ENCODE measurements around the gene ZNF638. TPM values are rescaled to one million over a fixed set of nuclear protein-coding genes. Genes with fewer than 3 reads are reported as not detected.
A peak's percentile ranks its signal among the peaks of the same experiment; 100 is the strongest.

ZNF638 gene
- total and polyA plus RNA-seq, 9 of the 15 experiments (the other 6 are each of a cell fraction or from before 2014, with no cell fraction given) = 53.3 to 165 (median 98.8) TPM

GRCh38 chr2:71299507-71299906, 32.1 kb upstream of the ZNF638 start:
- 0% methylated on average over 2 of the region's 2 CpGs for WGBS (ENCODE audit: insufficient coverage, low coverage, missing lambda C conversion rate)
- TF ChIP-seq ZEB2 (IDR thresholded peaks at IDR 0.05) (no peak), NONO (IDR thresholded peaks at IDR 0.05; ENCODE audit: low read depth in 2 of 2, low read length in 1 of 2) (no peak), STAG1 (CRISPR knock-in tag; IDR thresholded peaks at IDR 0.05; ENCODE audit: borderline replicate concordance) (no peak), CCNT2 (IDR thresholded peaks at IDR 0.05; ENCODE audit: borderline replicate concordance, extremely low read depth, insufficient read length, low read depth, low read length) (no peak), SMC3 (conservative IDR thresholded peaks at IDR 0.05; ENCODE audit: insufficient read depth, low read depth, low read length) (peak; percentile 67), TAF7 (tag; IDR thresholded peaks at IDR 0.05) (no peak), TARDBP (IDR thresholded peaks at IDR 0.05) (no peak), KDM1A (IDR thresholded peaks at IDR 0.05) (no peak), ZNF384 (IDR thresholded peaks at IDR 0.05; ENCODE audit: low read depth, low read length) (peak; percentile 59), SIX5 (IDR thresholded peaks at IDR 0.05; ENCODE audit: borderline replicate concordance in 1 of 2, insufficient read depth in 1 of 2, low read depth in 1 of 2, low read length in 2 of 2) (no peak), DEAF1 (CRISPR knock-in tag; IDR thresholded peaks at IDR 0.05) (peak; percentile 52; the same call in 1 of the 2 replicates)
- TF ChIP-seq, protein P1, sequence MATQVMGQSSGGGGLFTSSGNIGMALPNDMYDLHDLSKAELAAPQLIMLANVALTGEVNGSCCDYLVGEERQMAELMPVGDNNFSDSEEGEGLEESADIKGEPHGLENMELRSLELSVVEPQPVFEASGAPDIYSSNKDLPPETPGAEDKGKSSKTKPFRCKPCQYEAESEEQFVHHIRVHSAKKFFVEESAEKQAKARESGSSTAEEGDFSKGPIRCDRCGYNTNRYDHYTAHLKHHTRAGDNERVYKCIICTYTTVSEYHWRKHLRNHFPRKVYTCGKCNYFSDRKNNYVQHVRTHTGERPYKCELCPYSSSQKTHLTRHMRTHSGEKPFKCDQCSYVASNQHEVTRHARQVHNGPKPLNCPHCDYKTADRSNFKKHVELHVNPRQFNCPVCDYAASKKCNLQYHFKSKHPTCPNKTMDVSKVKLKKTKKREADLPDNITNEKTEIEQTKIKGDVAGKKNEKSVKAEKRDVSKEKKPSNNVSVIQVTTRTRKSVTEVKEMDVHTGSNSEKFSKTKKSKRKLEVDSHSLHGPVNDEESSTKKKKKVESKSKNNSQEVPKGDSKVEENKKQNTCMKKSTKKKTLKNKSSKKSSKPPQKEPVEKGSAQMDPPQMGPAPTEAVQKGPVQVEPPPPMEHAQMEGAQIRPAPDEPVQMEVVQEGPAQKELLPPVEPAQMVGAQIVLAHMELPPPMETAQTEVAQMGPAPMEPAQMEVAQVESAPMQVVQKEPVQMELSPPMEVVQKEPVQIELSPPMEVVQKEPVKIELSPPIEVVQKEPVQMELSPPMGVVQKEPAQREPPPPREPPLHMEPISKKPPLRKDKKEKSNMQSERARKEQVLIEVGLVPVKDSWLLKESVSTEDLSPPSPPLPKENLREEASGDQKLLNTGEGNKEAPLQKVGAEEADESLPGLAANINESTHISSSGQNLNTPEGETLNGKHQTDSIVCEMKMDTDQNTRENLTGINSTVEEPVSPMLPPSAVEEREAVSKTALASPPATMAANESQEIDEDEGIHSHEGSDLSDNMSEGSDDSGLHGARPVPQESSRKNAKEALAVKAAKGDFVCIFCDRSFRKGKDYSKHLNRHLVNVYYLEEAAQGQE (IDR thresholded peaks at IDR 0.05; ENCODE audit: borderline replicate concordance) = peak; percentile 74; the same call in 1 of the 2 replicates
- TF ChIP-seq, protein P1 (CRISPR knock-in tag; IDR thresholded peaks at IDR 0.05; ENCODE audit: low read depth) = no peak

More at GRCh38 chr2:71299507-71299906, 32.1 kb upstream of the ZNF638 start:
- H2AFZ ChIP-seq (ENCODE audit: low read depth, low read length) = no peak overlapping the region
- intact Hi-C loops (cut with micrococcal nuclease) = loop anchor here (1.0 to 5.0 kb wide), 2 partner anchors 142 to 211 kb away; no protein-coding TSS in a partner anchor
- no peaks in the 10 kb centered on the region for H3K79me2 ChIP-seq (ENCODE audit: control insufficient read depth, insufficient read depth, low read length)
- no peak overlapping the region for H3K9ac ChIP-seq (ENCODE audit: insufficient read depth in 1 of 2, low read depth in 2 of 2, low read length in 2 of 2)
- FAIRE-seq (peak; percentile 81), DNase-seq (ENCODE audit: extremely low read depth in 1 of 4, low spot score in 3 of 4) (peak; percentile 33 to 51 (median 44)), ATAC-seq (peak; percentile 53; the same call in 2 of the 3 replicates)
- no peaks in the 10 kb centered on the region for H3K36me3 ChIP-seq (ENCODE audit: control insufficient read depth, insufficient read depth, low read length)
- H3K4me2 ChIP-seq (ENCODE audit: insufficient read depth, low read length) = no peak overlapping the region
- H3K4me3 ChIP-seq = no peak overlapping the region
- H4K20me1 ChIP-seq (replicated peaks; ENCODE audit: control insufficient read depth, insufficient read depth, low read length) = no peaks in the 10 kb centered on the region
- in situ Hi-C loops (cut with MboI) = no loop called here
- H3K27me3 ChIP-seq (ENCODE audit: control insufficient read depth in 2 of 2, insufficient read depth in 2 of 2, low read length in 2 of 2) = peaks cover 7 to 12% of the 10 kb centered on the region in 2 experiments; a peak in 4 of 5 replicates
- no peaks in the 10 kb centered on the region for H3K9me1 ChIP-seq (ENCODE audit: control insufficient read depth, insufficient read depth, low read length)
- no peaks in the 10 kb centered on the region; the same call in 1 of the 2 replicates for H3K9me3 ChIP-seq (replicated peaks; ENCODE audit: control insufficient read depth, insufficient read depth, low read depth, low read length)
- no TSS peak for BruUV-seq (replicated peaks)
- H3K4me1 ChIP-seq (replicated peaks in 1 of 2; ENCODE audit: control insufficient read depth in 2 of 2, insufficient read depth in 2 of 2, low read length in 2 of 2) = no peaks in the 10 kb centered on the region
- H3K27ac ChIP-seq (ENCODE audit: extremely low read depth, low read depth, low read length) = no peak overlapping the region
- POLR2A ChIA-PET = interaction anchor here (0.8 to 1.3 kb wide), 5 partner anchors 12 to 211 kb away, joined by 3 to 4 read pairs (median 4); partner anchors contain the start of gene ZNF638
- CTCF ChIA-PET (ENCODE audit: low intra/inter-chr PET ratio) = interaction anchor here (0.6 to 4.8 kb wide), 4 partner anchors 188 to 1280 kb away, joined by 3 to 71 read pairs (median 4); no protein-coding TSS in a partner anchor

Data from K562 (cell line).